Keratinocyte (primary cell): Measurements from ENCODE around the gene SLC38A4. TPM values are rescaled to one million over a fixed set of nuclear protein-coding genes. Genes with fewer than 3 reads are reported as not detected.

Experiments
- DNase-seq: peaks from one replicate; pipeline ENCODE4 v3.0.0-alpha.2; 2011; ENCODE audit warnings: low read depth, missing footprints, low spot score
- FAIRE-seq: peaks from 2 replicates; lab custom pipeline; 2011; peaks lifted over from hg19 to GRCh38; lab: Jason Lieb, UNC
- H2AFZ ChIP-seq: 2 replicates; pipeline ENCODE4 v1.6.0; 2012; ENCODE audit warnings: low read length, control low read depth, inconsistent platforms; ENCODE audit not compliant: control insufficient read depth
- H3K27ac ChIP-seq: 2 replicates; pipeline ENCODE4 v1.5.1; 2011; ENCODE audit warnings: low read length; ENCODE audit not compliant: control insufficient read depth, insufficient read depth
- H3K27me3 ChIP-seq: 3 replicates; pipeline ENCODE4 v1.6.0; 2011; ENCODE audit warnings: low read length; ENCODE audit not compliant: control insufficient read depth, insufficient read depth; ENCODE audit errors: extremely low read depth
- H3K36me3 ChIP-seq, 2 experiments: 2 replicates in 1 of 2; 3 replicates in 1 of 2; pipeline ENCODE4 v1.5.1; 2011; ENCODE audit warnings: low read length in 2 of 2, mild to moderate bottlenecking in 1 of 2; ENCODE audit not compliant: control insufficient read depth in 2 of 2, insufficient read depth in 2 of 2; ENCODE audit errors: extremely low read depth in 1 of 2
- H3K4me1 ChIP-seq: 3 replicates; pipeline ENCODE4 v1.5.1; 2011; ENCODE audit warnings: low read length; ENCODE audit not compliant: control insufficient read depth, insufficient read depth; ENCODE audit errors: extremely low read depth
- H3K4me2 ChIP-seq: 3 replicates; pipeline ENCODE4 v1.6.0; 2011; ENCODE audit warnings: low read depth, low read length; ENCODE audit not compliant: control insufficient read depth, insufficient read depth; ENCODE audit errors: extremely low read depth
- H3K4me3 ChIP-seq, 3 experiments: fragments of 200-600 bp in 1 of 3; sonication (generic) in 1 of 3; 2 replicates in 2 of 3; 3 replicates in 1 of 3; pipeline ENCODE4 v1.5.1; 2011 to 2016; ENCODE audit warnings: low read length in 3 of 3, mild to moderate bottlenecking in 3 of 3, control low read depth in 2 of 3, inconsistent platforms in 1 of 3, low read depth in 1 of 3, mixed read lengths in 1 of 3, mixed run types in 1 of 3, moderate library complexity in 1 of 3; ENCODE audit not compliant: control insufficient read depth in 2 of 3, insufficient read depth in 2 of 3; ENCODE audit errors: extremely low read depth in 1 of 3
- H3K79me2 ChIP-seq: 2 replicates; pipeline ENCODE4 v1.6.0; 2012; ENCODE audit warnings: low read length; ENCODE audit not compliant: control insufficient read depth, insufficient read depth
- H3K9ac ChIP-seq: 3 replicates; pipeline ENCODE4 v1.6.0; 2011; ENCODE audit warnings: low read length; ENCODE audit not compliant: control insufficient read depth, insufficient read depth; ENCODE audit errors: extremely low read depth
- H3K9me1 ChIP-seq: 3 replicates; pipeline ENCODE4 v1.6.0; 2011; ENCODE audit warnings: low read length; ENCODE audit not compliant: control insufficient read depth, insufficient read depth; ENCODE audit errors: extremely low read depth
- H3K9me3 ChIP-seq: 2 replicates; pipeline ENCODE4 v1.5.1; 2012; ENCODE audit warnings: low read depth, low read length; ENCODE audit not compliant: control insufficient read depth
- H4K20me1 ChIP-seq: 3 replicates; pipeline ENCODE4 v1.6.0; 2011; ENCODE audit warnings: low read length; ENCODE audit not compliant: control insufficient read depth, insufficient read depth; ENCODE audit errors: extremely low read depth
- EZH2 ChIP-seq: IDR thresholded peaks from one replicate; pipeline ENCODE4 v1.6.1; 2012; ENCODE audit warnings: inconsistent platforms, mild to moderate bottlenecking, low read length, moderate library complexity
- dilution Hi-C: fragments of 300-500 bp; cut with MboI; formaldehyde crosslinking; loops from one replicate; pipeline ENCODE4 v1.7.0; 2020; ENCODE audit warnings: low sequenced_read_pairs; ENCODE audit not compliant: extremely low pct_ligation_motif_present
- polyA plus RNA-seq, 5 experiments: library from polyadenylated mRNA; depleted of rRNA in 3 of 5; stranded (reverse) in 3 of 5; stranded (forward) in 1 of 5; unstranded in 1 of 5; fragments of >200 nt; gene quantifications; 1 replicate in 1 of 5; 2 replicates in 3 of 5; 3 replicates in 1 of 5; pipeline versions ENCODE4 v1.2.1 to v1.2.3, GENCODE V29; 2011 to 2012; ENCODE audit warnings: missing spikeins in 2 of 5, low read depth in 1 of 5, low replicate concordance in 1 of 5
- TF ChIP-seq, protein P1 (sequence below), 3 experiments: IDR thresholded peaks in 1 of 3; conservative IDR thresholded peaks in 1 of 3; optimal IDR thresholded peaks in 1 of 3; 2 replicates in 2 of 3; 3 replicates in 1 of 3; pipeline versions ENCODE3 to v1.5.1; 2011; ENCODE audit warnings: low read length in 3 of 3, mild to moderate bottlenecking in 3 of 3, moderate library complexity in 2 of 3, control low read depth in 1 of 3, inconsistent platforms in 1 of 3; ENCODE audit not compliant: insufficient read depth in 2 of 3; ENCODE audit errors: extremely low read depth in 1 of 3

The SLC38A4 gene
- polyA plus RNA-seq, 1 donor (not counting 4 experiments of a cell fraction or from before 2014, with no cell fraction given) = 0.37 TPM

DNA sequence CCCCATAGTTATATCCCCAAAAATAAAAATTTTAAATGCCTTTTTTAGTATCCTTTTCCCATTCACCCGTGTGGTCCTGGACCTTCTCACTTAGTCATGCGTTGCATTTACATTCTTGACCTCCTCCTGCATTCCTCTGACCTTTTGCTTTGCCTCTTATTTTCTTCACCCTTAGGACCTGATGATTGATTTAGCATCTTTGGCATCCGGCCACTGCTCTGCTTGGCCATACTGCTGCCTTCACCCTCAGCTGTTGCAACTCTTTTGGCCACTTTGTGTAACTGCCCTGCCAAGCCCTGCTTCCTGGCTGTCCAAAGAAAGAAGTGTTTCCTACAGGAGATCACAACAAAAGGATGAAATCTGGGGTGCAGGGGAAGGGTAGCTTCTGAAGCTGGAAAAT is 48.8 kb upstream of the SLC38A4 start:
- Histone ChIP-seq H3K36me3 (no peaks in the 10 kb centered on the region), H3K9me1 (no peaks in the 10 kb centered on the region), H4K20me1 (no peaks in the 10 kb centered on the region), H3K27ac (no peak overlapping the region), H3K4me3 (no peak overlapping the region), H3K9me3 (peaks cover 7% of the 10 kb centered on the region), H3K79me2 (no peaks in the 10 kb centered on the region), H3K9ac (no peak overlapping the region), H3K27me3 (no peaks in the 10 kb centered on the region), H3K4me2 (no peak overlapping the region), H3K4me1 (no peaks in the 10 kb centered on the region), H2AFZ (no peak overlapping the region)
- TF ChIP-seq, protein P1, sequence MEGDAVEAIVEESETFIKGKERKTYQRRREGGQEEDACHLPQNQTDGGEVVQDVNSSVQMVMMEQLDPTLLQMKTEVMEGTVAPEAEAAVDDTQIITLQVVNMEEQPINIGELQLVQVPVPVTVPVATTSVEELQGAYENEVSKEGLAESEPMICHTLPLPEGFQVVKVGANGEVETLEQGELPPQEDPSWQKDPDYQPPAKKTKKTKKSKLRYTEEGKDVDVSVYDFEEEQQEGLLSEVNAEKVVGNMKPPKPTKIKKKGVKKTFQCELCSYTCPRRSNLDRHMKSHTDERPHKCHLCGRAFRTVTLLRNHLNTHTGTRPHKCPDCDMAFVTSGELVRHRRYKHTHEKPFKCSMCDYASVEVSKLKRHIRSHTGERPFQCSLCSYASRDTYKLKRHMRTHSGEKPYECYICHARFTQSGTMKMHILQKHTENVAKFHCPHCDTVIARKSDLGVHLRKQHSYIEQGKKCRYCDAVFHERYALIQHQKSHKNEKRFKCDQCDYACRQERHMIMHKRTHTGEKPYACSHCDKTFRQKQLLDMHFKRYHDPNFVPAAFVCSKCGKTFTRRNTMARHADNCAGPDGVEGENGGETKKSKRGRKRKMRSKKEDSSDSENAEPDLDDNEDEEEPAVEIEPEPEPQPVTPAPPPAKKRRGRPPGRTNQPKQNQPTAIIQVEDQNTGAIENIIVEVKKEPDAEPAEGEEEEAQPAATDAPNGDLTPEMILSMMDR (optimal IDR thresholded peaks at IDR 0.05 in 1 of 3, IDR thresholded peaks at IDR 0.05 in 1 of 3, conservative IDR thresholded peaks at IDR 0.05 in 1 of 3; ENCODE audit: extremely low read depth in 1 of 3, insufficient read depth in 2 of 3, low read length in 3 of 3) = no peak
- no peak for TF ChIP-seq EZH2
- FAIRE-seq (no peak), DNase-seq (no peak)
- dilution Hi-C loops = no loop called here

GRCh38 chr12:46872135-46872534 is 46.3 kb upstream of the SLC38A4 start:
- Histone ChIP-seq H3K9me1 (no peaks in the 10 kb centered on the region), H3K27me3 (no peaks in the 10 kb centered on the region), H3K36me3 (no peaks in the 10 kb centered on the region), H3K9me3 (peaks cover 2% of the 10 kb centered on the region), H3K27ac (no peak overlapping the region), H2AFZ (no peak overlapping the region), H3K4me1 (no peaks in the 10 kb centered on the region), H3K4me3 (no peak overlapping the region), H3K4me2 (no peak overlapping the region), H4K20me1 (no peaks in the 10 kb centered on the region), H3K9ac (no peak overlapping the region), H3K79me2 (no peaks in the 10 kb centered on the region)
- dilution Hi-C loops = no loop called here
- FAIRE-seq (no peak), DNase-seq (no peak)
- TF ChIP-seq, protein P1 (optimal IDR thresholded peaks at IDR 0.05 in 1 of 3, IDR thresholded peaks at IDR 0.05 in 1 of 3, conservative IDR thresholded peaks at IDR 0.05 in 1 of 3; ENCODE audit: extremely low read depth in 1 of 3, insufficient read depth in 2 of 3, low read length in 3 of 3) = no peak
- no peak for TF ChIP-seq EZH2
